ENCODE data around the gene DGKB. TPM values are rescaled to one million over a fixed set of nuclear protein-coding genes. Genes with fewer than 3 reads are reported as not detected.

DGKB gene
- polyA plus RNA-seq, 2 of the 4 experiments (the other 2 are of a cell fraction): 0.01 TPM; not detected in 1

- TF ChIP-seq TP53 (CRISPR knock-in tag; IDR thresholded peaks at IDR 0.05): no peak
These were observed 181.8 kb downstream of the DGKB start (continued) for GRCh38 chr7:14720785-14721184.

GRCh38 chr7:14717816-14718215 lies 184.7 kb downstream of the DGKB start:
- H3K4me2 ChIP-seq: no peak overlapping the region
- no peaks in the 10 kb centered on the region for H3K9me3 ChIP-seq
- no peak overlapping the region for H3K4me3 ChIP-seq
- no peak overlapping the region for H3K27ac ChIP-seq
- POLR2A ChIA-PET: no interaction called here
- TF ChIP-seq, protein P1, sequence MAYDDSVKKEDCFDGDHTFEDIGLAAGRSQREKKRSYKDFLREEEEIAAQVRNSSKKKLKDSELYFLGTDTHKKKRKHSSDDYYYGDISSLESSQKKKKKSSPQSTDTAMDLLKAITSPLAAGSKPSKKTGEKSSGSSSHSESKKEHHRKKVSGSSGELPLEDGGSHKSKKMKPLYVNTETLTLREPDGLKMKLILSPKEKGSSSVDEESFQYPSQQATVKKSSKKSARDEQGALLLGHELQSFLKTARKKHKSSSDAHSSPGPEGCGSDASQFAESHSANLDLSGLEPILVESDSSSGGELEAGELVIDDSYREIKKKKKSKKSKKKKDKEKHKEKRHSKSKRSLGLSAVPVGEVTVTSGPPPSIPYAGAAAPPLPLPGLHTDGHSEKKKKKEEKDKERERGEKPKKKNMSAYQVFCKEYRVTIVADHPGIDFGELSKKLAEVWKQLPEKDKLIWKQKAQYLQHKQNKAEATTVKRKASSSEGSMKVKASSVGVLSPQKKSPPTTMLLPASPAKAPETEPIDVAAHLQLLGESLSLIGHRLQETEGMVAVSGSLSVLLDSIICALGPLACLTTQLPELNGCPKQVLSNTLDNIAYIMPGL (CRISPR knock-in tag; IDR thresholded peaks at IDR 0.05; ENCODE audit: borderline replicate concordance): no peak
- peak; percentile 59 for TF ChIP-seq SMC3 (IDR thresholded peaks at IDR 0.05)
- no peak for TF ChIP-seq PHF8 (IDR thresholded peaks at IDR 0.05; ENCODE audit: borderline replicate concordance, low read depth)
- no peak for TF ChIP-seq ZFP36 (IDR thresholded peaks at IDR 0.05; ENCODE audit: borderline replicate concordance, partially characterized antibody)
- TF ChIP-seq, protein P2, sequence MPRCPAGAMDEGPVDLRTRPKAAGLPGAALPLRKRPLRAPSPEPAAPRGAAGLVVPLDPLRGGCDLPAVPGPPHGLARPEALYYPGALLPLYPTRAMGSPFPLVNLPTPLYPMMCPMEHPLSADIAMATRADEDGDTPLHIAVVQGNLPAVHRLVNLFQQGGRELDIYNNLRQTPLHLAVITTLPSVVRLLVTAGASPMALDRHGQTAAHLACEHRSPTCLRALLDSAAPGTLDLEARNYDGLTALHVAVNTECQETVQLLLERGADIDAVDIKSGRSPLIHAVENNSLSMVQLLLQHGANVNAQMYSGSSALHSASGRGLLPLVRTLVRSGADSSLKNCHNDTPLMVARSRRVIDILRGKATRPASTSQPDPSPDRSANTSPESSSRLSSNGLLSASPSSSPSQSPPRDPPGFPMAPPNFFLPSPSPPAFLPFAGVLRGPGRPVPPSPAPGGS (IDR thresholded peaks at IDR 0.05): no peak
- no peak for TF ChIP-seq HEYL (CRISPR knock-in tag; IDR thresholded peaks at IDR 0.05)
- no peak for TF ChIP-seq KDM1A (IDR thresholded peaks at IDR 0.05; ENCODE audit: low read depth)
- TF ChIP-seq RAD21 (conservative IDR thresholded peaks at IDR 0.05 in 1 of 2, IDR thresholded peaks at IDR 0.05 in 1 of 2): peak; percentile 55 to 67
- TF ChIP-seq RARB (CRISPR knock-in tag; IDR thresholded peaks at IDR 0.05): no peak
- no peak for TF ChIP-seq NFE2L2 (conservative IDR thresholded peaks at IDR 0.05; ENCODE audit: low read length)
- peak; percentile 39 for TF ChIP-seq CTCF (IDR thresholded peaks at IDR 0.05)
- no peak for ATAC-seq
- no peak for DNase-seq (ENCODE audit: low read depth in 1 of 2, low spot score in 1 of 2)
- CTCF ChIA-PET: interaction anchor here (0.6 to 2.1 kb wide), 11 partner anchors 9 to 415 kb away, joined by 3 to 7 read pairs (median 3); no protein-coding TSS in a partner anchor
- H3K4me1 ChIP-seq: no peaks in the 10 kb centered on the region
- WGBS (ENCODE audit: missing lambda C conversion rate): 10% methylated on average over 1 of the region's 1 CpG
- no peak for FAIRE-seq

DNA sequence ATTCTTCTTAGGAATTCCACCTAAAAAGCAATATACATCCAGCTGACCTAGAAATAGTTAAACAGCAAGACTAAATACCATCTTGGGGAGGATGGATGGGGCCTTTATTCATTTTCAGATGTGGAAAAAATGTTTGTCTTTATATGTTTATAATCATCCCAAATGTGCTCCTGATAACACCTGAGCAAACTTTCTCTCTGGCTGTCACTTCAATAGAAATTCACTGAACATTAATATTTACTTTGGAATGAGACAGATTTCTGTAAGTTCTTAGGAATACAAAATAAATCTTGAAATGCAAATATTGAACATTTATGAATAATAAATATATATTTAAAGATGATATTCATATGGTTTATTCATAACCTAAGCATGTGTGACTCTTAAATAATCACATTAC lies 185.4 kb downstream of the DGKB start:
- ATAC-seq (no peak), DNase-seq (ENCODE audit: low read depth in 1 of 2, low spot score in 1 of 2) (no peak), FAIRE-seq (no peak)
- Histone ChIP-seq H3K4me3 (no peak overlapping the region), H3K27ac (no peak overlapping the region), H3K9me3 (no peaks in the 10 kb centered on the region), H3K4me2 (no peak overlapping the region), H3K4me1 (no peaks in the 10 kb centered on the region)
- TF ChIP-seq ZFP36 (IDR thresholded peaks at IDR 0.05; ENCODE audit: borderline replicate concordance, partially characterized antibody) (no peak), FOXS1 (CRISPR knock-in tag; IDR thresholded peaks at IDR 0.05) (no peak), KDM5A (IDR thresholded peaks at IDR 0.05) (no peak), CTCF (IDR thresholded peaks at IDR 0.05) (no peak), ESRRA (IDR thresholded peaks at IDR 0.05; ENCODE audit: borderline replicate concordance, low read length) (no peak), PBX3 (IDR thresholded peaks at IDR 0.05) (no peak), HOXB13 (CRISPR knock-in tag; IDR thresholded peaks at IDR 0.05; ENCODE audit: low read depth) (no peak), E2F6 (IDR thresholded peaks at IDR 0.05; ENCODE audit: borderline replicate concordance, low read depth) (no peak), RAD21 (conservative IDR thresholded peaks at IDR 0.05 in 1 of 2, IDR thresholded peaks at IDR 0.05 in 1 of 2) (no peak), CHD2 (IDR thresholded peaks at IDR 0.05; ENCODE audit: low read length, partially characterized antibody) (no peak), CHD4 (IDR thresholded peaks at IDR 0.05; ENCODE audit: borderline replicate concordance) (no peak), NPAS2 (CRISPR knock-in tag; IDR thresholded peaks at IDR 0.05; ENCODE audit: borderline replicate concordance) (no peak), POLR2AphosphoS2 (conservative IDR thresholded peaks at IDR 0.05; ENCODE audit: low read length) (no peak)
- TF ChIP-seq, protein P3, sequence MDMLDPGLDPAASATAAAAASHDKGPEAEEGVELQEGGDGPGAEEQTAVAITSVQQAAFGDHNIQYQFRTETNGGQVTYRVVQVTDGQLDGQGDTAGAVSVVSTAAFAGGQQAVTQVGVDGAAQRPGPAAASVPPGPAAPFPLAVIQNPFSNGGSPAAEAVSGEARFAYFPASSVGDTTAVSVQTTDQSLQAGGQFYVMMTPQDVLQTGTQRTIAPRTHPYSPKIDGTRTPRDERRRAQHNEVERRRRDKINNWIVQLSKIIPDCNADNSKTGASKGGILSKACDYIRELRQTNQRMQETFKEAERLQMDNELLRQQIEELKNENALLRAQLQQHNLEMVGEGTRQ (IDR thresholded peaks at IDR 0.05): no peak
- CTCF ChIA-PET: interaction anchor here (0.6 to 2.1 kb wide), 9 partner anchors 9 to 415 kb away, joined by 3 to 7 read pairs (median 3); no protein-coding TSS in a partner anchor
- POLR2A ChIA-PET: no interaction called here

Data from A549 (cell line).